WTC11 (cell line): Measurements from ENCODE around the gene TREML1. TPM values are rescaled to one million over a fixed set of nuclear protein-coding genes. Genes with fewer than 3 reads are reported as not detected.

Source experiments
- ATAC-seq: fragments of 200-7000 bp; cut with Tn5 transposase; 2 replicates; pipeline ENCODE4 v1.10.0; 2021; ENCODE audit warnings: mild to moderate bottlenecking, moderate library complexity
- CTCF ChIA-PET: fragments of 300-600 bp; sonication (Branson Sonifier 250); formaldehyde crosslinking; loops from one replicate; lab custom pipeline; 2021; ENCODE audit warnings: antibody characterized with exemption; lab: Charles Lee
- POLR2A ChIA-PET: fragments of 350-600 bp; sonication (Branson Sonifier 250); formaldehyde crosslinking; loops from one replicate; lab custom pipeline; 2021; ENCODE audit warnings: antibody characterized with exemption; lab: Charles Lee
- DNase-seq: peaks from one replicate; pipeline ENCODE4 v3.0.0; 2021; ENCODE audit warnings: low spot score
- H3K27ac Mint-ChIP-seq: 2 replicates; pipeline ENCODE4 v1.8.0; 2021; ENCODE audit warnings: mixed read lengths
- H3K27me3 Mint-ChIP-seq: 2 replicates; pipeline ENCODE4 v1.8.0; 2021; ENCODE audit warnings: low read depth, mild to moderate bottlenecking, moderate library complexity, mixed read lengths
- H3K36me3 Mint-ChIP-seq: 2 replicates; pipeline ENCODE4 v1.8.0; 2021; ENCODE audit warnings: mixed read lengths
- H3K4me1 Mint-ChIP-seq: 2 replicates; pipeline ENCODE4 v1.8.0; 2022; ENCODE audit warnings: mixed read lengths
- H3K4me3 Mint-ChIP-seq: 2 replicates; pipeline ENCODE4 v1.8.0; 2021; ENCODE audit warnings: mild to moderate bottlenecking, moderate library complexity, mixed read lengths
- H3K9me3 Mint-ChIP-seq: 2 replicates; pipeline ENCODE4 v1.8.0; 2021; ENCODE audit warnings: mixed read lengths
- AR ChIP-seq: fragments of 250-450 bp; sonication (Bioruptor Pico); IDR thresholded peaks from 2 replicates; pipeline ENCODE4 v1.9.0; 2021; ENCODE audit warnings: mild to moderate bottlenecking
- ATF3 ChIP-seq: sonication (generic); formaldehyde crosslinking; conservative IDR thresholded peaks from 2 replicates; pipeline ENCODE4 v1.8.1; 2022; ENCODE audit warnings: mild to moderate bottlenecking, missing genetic modification reagents
- CBFB ChIP-seq: sonication (generic); formaldehyde crosslinking; IDR thresholded peaks from 2 replicates; pipeline ENCODE4 v1.8.1; 2022; ENCODE audit warnings: mild to moderate bottlenecking, low read depth, missing genetic modification reagents
- CTCF ChIP-seq: fragments of 200-600 bp; IDR thresholded peaks from 2 replicates; pipeline ENCODE4 v1.8.0; 2022; ENCODE audit warnings: antibody characterized with exemption
- E2F4 ChIP-seq: sonication (generic); formaldehyde crosslinking; IDR thresholded peaks from 2 replicates; pipeline ENCODE4 v1.8.1; 2022; ENCODE audit warnings: low read depth, mild to moderate bottlenecking, moderate library complexity, missing genetic modification reagents, borderline replicate concordance
- FOXJ3 ChIP-seq: sonication (generic); formaldehyde crosslinking; IDR thresholded peaks from 2 replicates; pipeline ENCODE4 v1.9.0; 2021; ENCODE audit warnings: missing genetic modification reagents, mild to moderate bottlenecking, borderline replicate concordance
- GTF2I ChIP-seq: fragments of 250-450 bp; sonication (Bioruptor Pico); conservative IDR thresholded peaks from 2 replicates; pipeline ENCODE4 v1.4.0; 2021; ENCODE audit warnings: mild to moderate bottlenecking
- SOX15 ChIP-seq: fragments of 250-450 bp; sonication (Bioruptor Pico); IDR thresholded peaks from 2 replicates; pipeline ENCODE4 v1.9.0; 2021; ENCODE audit warnings: mild to moderate bottlenecking
- STAT6 ChIP-seq: sonication (generic); formaldehyde crosslinking; conservative IDR thresholded peaks from 2 replicates; pipeline ENCODE4 v1.8.1; 2023; ENCODE audit warnings: mild to moderate bottlenecking, low read depth, missing genetic modification reagents, moderate library complexity
- TEAD4 ChIP-seq: sonication (generic); formaldehyde crosslinking; IDR thresholded peaks from 2 replicates; pipeline ENCODE4 v1.8.0; 2022; ENCODE audit warnings: mild to moderate bottlenecking, missing genetic modification reagents
- USF2 ChIP-seq: sonication (generic); formaldehyde crosslinking; IDR thresholded peaks from 2 replicates; pipeline ENCODE4 v1.8.1; 2023; ENCODE audit warnings: mild to moderate bottlenecking, missing genetic modification reagents, moderate library complexity
- ZMAT4 ChIP-seq: fragments of 250-450 bp; sonication (Bioruptor Pico); IDR thresholded peaks from 2 replicates; pipeline ENCODE4 v1.9.0; 2021; ENCODE audit warnings: mild to moderate bottlenecking
- ZNF396 ChIP-seq: fragments of 250-450 bp; sonication (Bioruptor Pico); IDR thresholded peaks from 2 replicates; pipeline ENCODE4 v1.8.0; 2021; ENCODE audit warnings: mild to moderate bottlenecking, moderate library complexity, borderline replicate concordance
- total RNA-seq: library from RNA; stranded (reverse); gene quantifications from 3 replicates; pipeline ENCODE4 v1.2.3, GENCODE V29; 2021

The TREML1 gene
- total RNA-seq, 1 experiment from 2014 or later = not detected

GRCh38 chr6:41193171-41193734 is 39.1 kb upstream of the TREML1 start (continued):
- TF ChIP-seq STAT6 (no peak), CBFB (no peak)

GRCh38 chr6:41191569-41191968 is 37.4 kb upstream of the TREML1 start:
- POLR2A ChIA-PET = no interaction called here
- Mint-ChIP-seq H3K27me3 (peaks cover 5% of the 10 kb centered on the region), H3K4me3 (no peak overlapping the region)

GRCh38 chr6:41190791-41191190 is 36.6 kb upstream of the TREML1 start:
- Mint-ChIP-seq H3K36me3 (peaks cover 18% of the 10 kb centered on the region), H3K9me3 (peaks cover 18% of the 10 kb centered on the region), H3K4me1 (no peaks in the 10 kb centered on the region), H3K27me3 (peaks cover 5% of the 10 kb centered on the region), H3K4me3 (no peak overlapping the region), H3K27ac (no peak overlapping the region)
- ChIA-PET POLR2A (no interaction called here), CTCF (interaction anchor here (1.1 to 2.1 kb wide), 7 partner anchors 9 to 155 kb away, joined by 3 to 25 read pairs (median 5); partner anchors contain the start of gene TREML2)
- DNase-seq (no peak), ATAC-seq (peak; percentile 13; the same call in 1 of the 2 replicates)
- no peak for TF ChIP-seq E2F4 (CRISPR knock-in tag)
- no peak for TF ChIP-seq ATF3 (CRISPR knock-in tag)
- no peak for TF ChIP-seq SOX15 (CRISPR knock-in tag)
- no peak for TF ChIP-seq ZNF396
- no peak for TF ChIP-seq USF2 (CRISPR knock-in tag)

More at GRCh38 chr6:41191569-41191968, 37.4 kb upstream of the TREML1 start:
- peaks cover 1% of the 10 kb centered on the region for H3K4me1 Mint-ChIP-seq
- CTCF ChIA-PET = interaction anchor here (0.6 to 2.1 kb wide), 55 partner anchors 9 to 546 kb away, joined by 3 to 77 read pairs (median 5); partner anchors contain the start of genes NCR2, NFYA, TREML1 and TREML2
- ATAC-seq = peak; percentile 98
- H3K36me3 Mint-ChIP-seq = peaks cover 18% of the 10 kb centered on the region
- no peak overlapping the region for H3K27ac Mint-ChIP-seq
- peaks cover 18% of the 10 kb centered on the region for H3K9me3 Mint-ChIP-seq
- TF ChIP-seq CBFB (no peak), TEAD4 (no peak), FOXJ3 (CRISPR knock-in tag) (no peak), ZMAT4 (no peak), AR (CRISPR knock-in tag) (no peak), GTF2I (CRISPR knock-in tag) (no peak), CTCF (peak; percentile 79)
- peak; percentile 81 for DNase-seq
